IMR-90 (cell line): ENCODE measurements around the gene ITPKB. TPM values are rescaled to one million over a fixed set of nuclear protein-coding genes. Genes with fewer than 3 reads are reported as not detected.

Source experiments
- ATAC-seq: fragments of 200-7000 bp; cut with Tn5 transposase; 2 replicates; pipeline ENCODE4 v1.9.1; 2020; ENCODE audit warnings: low read depth, mild to moderate bottlenecking, moderate library complexity
- BruUV-seq: library from RNA; stranded (reverse); fragments of 400-500 nt; replicated peaks from 2 replicates; lab custom pipeline; 2021; lab: Mats Ljungman, UMichigan
- CTCF ChIA-PET: fragments of 300-600 bp; formaldehyde crosslinking; extraction: SDS; loops from one replicate; lab custom pipeline; 2021; ENCODE audit warnings: antibody characterized with exemption; lab: Yijun Ruan, JAX
- POLR2A ChIA-PET: fragments of 300-600 bp; sonication (Branson Sonifier 250); formaldehyde crosslinking; loops from one replicate; lab custom pipeline; 2022; ENCODE audit warnings: antibody characterized with exemption; ENCODE audit not compliant: unreplicated experiment; lab: Charles Lee
- DNase-seq: peaks from one replicate; pipeline ENCODE4 v3.0.0; 2013
- H2AFZ ChIP-seq: replicated peaks from 2 replicates; pipeline ENCODE3; 2013; ENCODE audit warnings: low read length, mild to moderate bottlenecking; ENCODE audit not compliant: poor library complexity
- H2AK5ac ChIP-seq: 2 replicates; pipeline ENCODE4 v1.6.1; 2013; ENCODE audit warnings: low read depth, low read length, inconsistent platforms
- H2AK9ac ChIP-seq: replicated peaks from 2 replicates; pipeline ENCODE3; 2013; ENCODE audit warnings: mild to moderate bottlenecking, low read depth, low read length, moderate library complexity; ENCODE audit not compliant: poor library complexity
- H2BK120ac ChIP-seq: 2 replicates; pipeline ENCODE4 v1.6.1; 2013; ENCODE audit warnings: low read depth, low read length, inconsistent platforms
- H2BK15ac ChIP-seq: 3 replicates; pipeline ENCODE4 v1.6.1; 2013; ENCODE audit warnings: low read depth, low read length, inconsistent platforms
- H2BK20ac ChIP-seq: 2 replicates; pipeline ENCODE4 v1.6.1; 2013; ENCODE audit warnings: low read depth, mild to moderate bottlenecking, inconsistent platforms, low read length, moderate library complexity
- H2BK5ac ChIP-seq: 2 replicates; pipeline ENCODE4 v1.6.1; 2013; ENCODE audit warnings: mild to moderate bottlenecking, low read depth, low read length, inconsistent platforms; ENCODE audit not compliant: poor library complexity, severe bottlenecking
- H3K14ac ChIP-seq: replicated peaks from 2 replicates; pipeline ENCODE4 v1.6.1; 2013; ENCODE audit warnings: low read depth, low read length, inconsistent platforms
- H3K18ac ChIP-seq: 2 replicates; pipeline ENCODE4 v1.6.1; 2013; ENCODE audit warnings: low read depth, low read length, control low read depth
- H3K23ac ChIP-seq: 2 replicates; pipeline ENCODE4 v1.6.1; 2013; ENCODE audit warnings: low read depth, low read length, inconsistent platforms
- H3K27ac ChIP-seq: 2 replicates; pipeline ENCODE4 v1.5.1; 2013; ENCODE audit warnings: mild to moderate bottlenecking, control low read depth, low read length; ENCODE audit not compliant: insufficient read depth
- H3K27me3 ChIP-seq: 2 replicates; pipeline ENCODE4 v1.6.1; 2013; ENCODE audit warnings: low read length; ENCODE audit not compliant: control insufficient read depth, insufficient read depth
- H3K36me3 ChIP-seq: 2 replicates; pipeline ENCODE4 v1.6.1; 2013; ENCODE audit warnings: low read length, mixed read lengths; ENCODE audit not compliant: control insufficient read depth, insufficient read depth
- H3K4ac ChIP-seq: 2 replicates; pipeline ENCODE4 v1.6.1; 2013; ENCODE audit warnings: low read depth, low read length, inconsistent platforms
- H3K4me1 ChIP-seq: 2 replicates; pipeline ENCODE4 v1.6.1; 2013; ENCODE audit warnings: low read length, mixed read lengths; ENCODE audit not compliant: control insufficient read depth, insufficient read depth
- H3K4me2 ChIP-seq: 2 replicates; pipeline ENCODE4 v1.6.1; 2013; ENCODE audit warnings: low read depth, mild to moderate bottlenecking, control low read depth, low read length, moderate library complexity
- H3K4me3 ChIP-seq: 2 replicates; pipeline ENCODE4 v1.5.1; 2013; ENCODE audit warnings: low read depth, mild to moderate bottlenecking, control low read depth, low read length, moderate library complexity; ENCODE audit not compliant: insufficient read depth
- H3K56ac ChIP-seq: 2 replicates; pipeline ENCODE4 v1.6.1; 2013; ENCODE audit warnings: low read length, inconsistent platforms; ENCODE audit not compliant: insufficient read depth; ENCODE audit errors: extremely low read depth
- H3K79me1 ChIP-seq, 2 experiments: 2 replicates each; pipeline ENCODE4 v1.6.1; 2013; ENCODE audit warnings: low read length in 2 of 2, inconsistent platforms in 1 of 2, low read depth in 1 of 2
- H3K9ac ChIP-seq: 2 replicates; pipeline ENCODE4 v1.6.1; 2013; ENCODE audit warnings: low read depth, low read length, control low read depth
- H3K9me1 ChIP-seq: 2 replicates; pipeline ENCODE4 v1.6.1; 2013; ENCODE audit warnings: low read length, inconsistent platforms; ENCODE audit not compliant: insufficient read depth
- H3K9me3 ChIP-seq: 2 replicates; pipeline ENCODE4 v1.6.1; 2013; ENCODE audit warnings: low read length; ENCODE audit not compliant: control insufficient read depth, insufficient read depth
- H4K20me1 ChIP-seq: 2 replicates; pipeline ENCODE4 v1.6.1; 2013; ENCODE audit warnings: low read length, inconsistent platforms; ENCODE audit not compliant: insufficient read depth
- H4K5ac ChIP-seq: 2 replicates; pipeline ENCODE4 v1.6.1; 2013; ENCODE audit warnings: mild to moderate bottlenecking, low read depth, low read length, control low read depth
- H4K8ac ChIP-seq, 2 experiments: 2 replicates each; pipeline ENCODE4 v1.6.1; 2013; ENCODE audit warnings: low read depth in 2 of 2, low read length in 2 of 2, control low read depth in 1 of 2, inconsistent platforms in 1 of 2
- H4K91ac ChIP-seq: 2 replicates; pipeline ENCODE4 v1.6.1; 2013; ENCODE audit warnings: low read depth, low read length, inconsistent platforms; ENCODE audit not compliant: insufficient read depth
- FOS ChIP-seq: fragments of 150-350 bp; IDR thresholded peaks from 2 replicates; pipeline ENCODE4 v1.6.1; 2016; ENCODE audit warnings: low read depth, low read length
- WGBS, 2 experiments: methylation state at CpG; one replicate each; pipeline versions ENCODE4 v1.1.5 to v1.1.7; 2013; ENCODE audit warnings: missing lambda C conversion rate in 2 of 2; ENCODE audit not compliant: insufficient read length in 1 of 2; ENCODE audit errors: extremely low coverage in 2 of 2; 5-methylcytosine and 5-hydroxymethylcytosine counted together
- dilution Hi-C: fragments of 300-500 bp; cut with HindIII; formaldehyde crosslinking; loops from one replicate; pipeline ENCODE4 v1.14.3; 2018; ENCODE audit warnings: low sequenced_read_pairs; ENCODE audit not compliant: unreplicated experiment
- in situ Hi-C: fragments of 300-500 bp; cut with MboI; formaldehyde crosslinking; loops from 3 replicates; pipeline ENCODE4 v1.14.3; 2019; ENCODE audit warnings: low sequenced_read_pairs, inconsistent platforms, mixed read lengths
- intact Hi-C: fragments of 100-400 bp; cut with micrococcal nuclease; formaldehyde crosslinking; loops from 2 replicates; pipeline ENCODE4 v1.10.0; 2022
- polyA plus RNA-seq, 3 experiments: library from polyadenylated mRNA; depleted of rRNA; stranded (reverse); fragments of >200 nt; gene quantifications; 2 replicates each; pipeline ENCODE4 v1.2.3, GENCODE V29; 2012; ENCODE audit warnings: low replicate concordance in 1 of 3
- total RNA-seq: library from RNA; depleted of rRNA; stranded (reverse); fragments of >200 nt; gene quantifications from 2 replicates; pipeline ENCODE4 v1.2.3, GENCODE V29; 2012

ITPKB gene
- total and polyA plus RNA-seq, 2 of the 4 experiments (the other 2 are of a cell fraction): 0.72 to 1.4 TPM

GRCh38 chr1:226672339-226672762 lies 66.7 kb downstream of the ITPKB start:
- Histone ChIP-seq H4K8ac (no peak overlapping the region), H3K14ac (no peak overlapping the region), H3K4ac (no peak overlapping the region), H2BK15ac (no peak overlapping the region), H3K23ac (no peak overlapping the region), H3K9ac (no peak overlapping the region), H3K4me1 (peaks cover 6% of the 10 kb centered on the region), H2BK20ac (no peak overlapping the region), H4K5ac (no peak overlapping the region), H2AFZ (no peak overlapping the region), H3K79me1 (0 out of 4 replicates have a peak, but pooled peaks cover 0 to 1% of the 10 kb centered on the region in 2 experiments), H3K4me3 (no peak overlapping the region), H3K36me3 (no peaks in the 10 kb centered on the region), H3K27me3 (no peaks in the 10 kb centered on the region), H3K27ac (no peak overlapping the region), H3K9me3 (no peaks in the 10 kb centered on the region), H3K18ac (no peak overlapping the region), H2AK9ac (no peak overlapping the region), H4K20me1 (no peaks in the 10 kb centered on the region), H2BK5ac (no peak overlapping the region), H3K9me1 (no peaks in the 10 kb centered on the region; the same call in 1 of the 2 replicates), H3K4me2 (no peak overlapping the region), H2AK5ac (no peak overlapping the region), H3K56ac (no peak overlapping the region), H4K91ac (no peak overlapping the region), H2BK120ac (no peak overlapping the region)
- intact Hi-C loops (no loop called here), in situ Hi-C loops (no loop called here), dilution Hi-C loops (no loop called here)
- ChIA-PET POLR2A (no interaction called here), CTCF (no interaction called here)
- DNase-seq: no peak
- no peak for ATAC-seq
- no CpG with 5 or more reads among the region's 4 CpGs for WGBS, 2 experiments
- TF ChIP-seq FOS: no peak
- BruUV-seq: no TSS peak
